HG03457 (cell line): ENCODE results near the gene ST6GALNAC1.

Experiments
- ATAC-seq: cut with Tn5 transposase; IDR thresholded peaks from one replicate; pipeline ENCODE4 v1.9.1; 2021; ENCODE audit warnings: moderate number of reproducible peaks; ENCODE audit not compliant: unreplicated experiment

The ST6GALNAC1 gene

DNA sequence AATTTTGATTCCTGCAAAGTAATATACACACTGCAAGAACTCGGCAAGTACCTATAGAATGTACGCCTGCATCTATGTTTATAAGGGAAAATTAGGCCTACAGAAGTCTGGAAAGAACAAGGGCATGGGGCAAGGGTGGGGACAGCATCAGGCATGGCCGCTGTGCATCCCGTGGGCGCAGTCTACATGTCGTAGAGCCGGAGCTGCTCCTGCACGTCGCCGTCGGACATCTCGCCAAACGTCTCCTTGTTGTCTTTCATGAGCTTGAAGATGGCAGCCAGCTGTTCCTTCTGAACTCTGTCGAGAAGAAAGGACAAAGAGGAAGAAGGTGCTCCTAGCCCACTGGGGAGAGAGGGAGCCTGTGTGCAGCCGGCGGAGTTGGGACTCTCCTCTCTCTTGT lies 33.8 kb upstream of the ST6GALNAC1 start:
- ATAC-seq = no peak

DNA sequence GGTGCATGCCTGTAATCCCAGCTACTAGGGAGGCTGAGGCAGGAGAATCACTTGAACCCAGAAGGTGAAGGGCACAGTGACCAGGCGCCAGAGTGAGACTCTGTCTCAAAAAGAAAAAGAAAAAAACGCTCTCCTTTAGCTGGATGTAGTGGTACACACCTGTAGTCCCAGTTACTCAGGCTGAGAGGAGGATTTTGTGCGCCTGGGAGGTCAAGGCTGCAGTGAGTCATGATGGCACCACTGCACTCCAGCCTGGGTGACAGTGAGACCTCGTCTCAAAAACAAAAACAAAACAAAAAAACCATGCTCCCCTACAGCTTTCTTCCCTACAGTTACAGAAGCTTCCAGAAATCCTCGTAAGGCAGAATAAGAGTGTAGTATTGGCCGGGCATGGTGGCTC lies 33.1 kb upstream of the ST6GALNAC1 start:
- ATAC-seq = no peak

DNA sequence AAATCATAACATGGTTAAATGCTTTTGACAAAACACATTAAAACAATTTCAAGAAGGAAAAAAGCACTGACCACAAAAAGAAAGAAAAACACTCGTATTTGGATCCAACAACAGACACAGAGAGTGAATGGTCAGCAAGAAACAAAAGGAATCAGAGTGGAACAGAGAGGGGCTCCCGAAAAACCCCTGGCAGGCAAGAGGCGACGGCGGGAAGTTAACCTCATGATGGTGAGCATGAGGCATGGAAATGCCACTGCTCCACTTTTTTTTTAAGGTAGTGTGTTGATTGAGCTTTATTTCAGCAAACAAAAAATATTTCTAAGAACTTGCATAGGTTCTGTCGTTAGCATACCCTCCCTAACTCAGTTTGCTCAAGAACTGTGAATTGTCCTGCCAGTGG lies 32.1 kb upstream of the ST6GALNAC1 start:
- ATAC-seq = no peak

DNA sequence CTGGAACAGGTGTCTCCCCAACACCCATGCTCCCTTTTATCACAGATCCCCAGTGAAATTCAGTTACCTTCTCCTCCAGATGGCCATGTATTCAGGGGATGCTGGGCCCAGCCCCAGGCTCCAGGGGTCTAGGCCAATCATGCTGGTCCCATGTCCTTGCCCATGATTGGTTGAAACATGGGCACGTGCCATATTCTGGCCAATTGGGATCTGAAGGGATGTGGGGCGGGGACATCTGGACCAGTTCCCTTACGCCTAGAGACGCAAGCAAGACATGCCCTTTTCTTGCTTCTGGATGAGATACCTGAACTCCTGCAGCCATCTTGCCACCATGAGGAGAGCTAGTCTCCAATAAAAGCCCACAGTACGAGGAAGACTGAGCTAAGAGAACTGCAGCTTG lies 31.0 kb upstream of the ST6GALNAC1 start:
- ATAC-seq = no peak

DNA sequence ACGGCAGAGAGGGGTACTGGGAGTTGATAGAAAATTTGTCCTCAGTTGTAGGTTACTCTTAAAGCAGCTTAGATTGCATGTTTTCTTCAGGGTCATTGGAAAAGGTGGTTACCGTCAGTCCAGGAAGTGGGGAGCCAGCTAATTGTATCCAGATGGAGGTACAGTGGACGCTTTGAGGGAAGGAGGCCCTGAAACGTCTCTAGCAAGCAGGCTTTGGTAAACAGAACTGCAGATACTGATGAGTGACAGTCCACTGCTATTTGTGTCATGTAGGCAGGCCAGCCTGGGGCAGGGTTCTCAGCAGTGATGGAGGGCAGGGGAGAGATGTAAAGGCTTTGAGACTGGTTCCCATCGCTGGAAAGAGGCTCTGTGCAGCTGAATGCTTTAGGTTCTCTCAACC lies 30.2 kb upstream of the ST6GALNAC1 start:
- ATAC-seq = no peak

DNA sequence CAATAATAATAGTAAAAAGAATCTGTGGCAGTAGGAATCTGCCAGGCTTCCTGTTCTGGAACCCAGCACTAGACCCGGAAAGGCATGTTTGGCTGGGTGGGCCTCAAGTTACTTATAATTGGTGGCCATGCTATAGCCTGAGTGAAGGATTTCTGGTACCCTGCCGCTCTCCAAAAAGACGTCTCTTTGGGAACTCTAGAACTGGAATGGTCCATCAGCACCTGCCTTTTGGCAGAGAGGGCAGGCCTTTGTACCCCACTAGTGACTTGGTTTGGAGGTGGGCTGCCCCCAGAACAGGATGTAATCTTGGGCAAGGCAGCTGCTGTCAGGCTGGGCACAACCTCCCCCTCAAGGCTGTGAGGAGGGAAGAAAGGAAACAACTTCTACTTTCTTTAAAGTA lies 29.3 kb upstream of the ST6GALNAC1 start:
- no peak for ATAC-seq

DNA sequence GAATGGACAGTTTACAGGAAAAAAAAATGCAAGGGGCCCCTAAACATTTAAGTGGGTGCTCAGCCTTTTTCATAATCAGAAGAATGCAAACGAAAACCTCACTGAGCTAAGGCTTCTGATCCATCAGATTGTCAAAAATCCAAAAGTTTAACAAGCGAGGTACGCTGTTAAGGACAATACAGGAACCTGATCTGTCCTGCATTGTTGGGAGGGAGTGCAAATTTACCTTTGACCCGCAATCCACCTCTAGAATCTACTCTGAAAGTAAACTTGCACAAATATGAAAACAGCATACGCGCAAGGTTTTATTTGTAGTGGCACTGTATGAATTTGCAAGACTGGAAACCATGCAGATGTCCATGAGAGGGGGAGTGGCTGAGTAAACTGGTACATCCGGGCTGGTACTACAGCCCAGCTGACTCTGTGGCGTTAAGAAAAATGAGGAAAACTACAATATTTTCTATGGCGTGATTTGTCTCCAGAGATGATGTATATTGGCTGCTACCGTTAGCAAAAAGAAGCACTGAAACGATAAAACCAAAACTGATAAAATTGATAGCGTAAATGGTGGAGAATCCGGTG lies 28.8 kb upstream of the ST6GALNAC1 start:
- no peak for ATAC-seq

DNA sequence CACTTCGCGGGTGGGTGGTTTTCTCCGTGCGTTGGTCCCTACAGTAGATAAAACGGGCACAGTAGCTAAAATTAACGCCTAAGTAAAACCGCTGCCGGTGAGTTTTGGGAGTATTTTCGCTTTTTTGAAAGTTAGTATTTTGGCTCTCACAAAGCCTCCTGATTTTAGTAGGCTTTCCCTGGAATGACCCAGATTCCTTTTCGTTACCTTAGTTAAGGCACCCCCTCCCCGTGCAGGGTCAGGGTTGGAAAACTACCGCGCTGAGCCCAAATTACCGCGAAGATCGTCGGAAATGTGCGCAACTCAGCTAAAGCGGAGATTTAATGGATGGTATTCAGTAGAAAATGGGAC lies 28.3 kb upstream of the ST6GALNAC1 start:
- ATAC-seq = no peak

DNA sequence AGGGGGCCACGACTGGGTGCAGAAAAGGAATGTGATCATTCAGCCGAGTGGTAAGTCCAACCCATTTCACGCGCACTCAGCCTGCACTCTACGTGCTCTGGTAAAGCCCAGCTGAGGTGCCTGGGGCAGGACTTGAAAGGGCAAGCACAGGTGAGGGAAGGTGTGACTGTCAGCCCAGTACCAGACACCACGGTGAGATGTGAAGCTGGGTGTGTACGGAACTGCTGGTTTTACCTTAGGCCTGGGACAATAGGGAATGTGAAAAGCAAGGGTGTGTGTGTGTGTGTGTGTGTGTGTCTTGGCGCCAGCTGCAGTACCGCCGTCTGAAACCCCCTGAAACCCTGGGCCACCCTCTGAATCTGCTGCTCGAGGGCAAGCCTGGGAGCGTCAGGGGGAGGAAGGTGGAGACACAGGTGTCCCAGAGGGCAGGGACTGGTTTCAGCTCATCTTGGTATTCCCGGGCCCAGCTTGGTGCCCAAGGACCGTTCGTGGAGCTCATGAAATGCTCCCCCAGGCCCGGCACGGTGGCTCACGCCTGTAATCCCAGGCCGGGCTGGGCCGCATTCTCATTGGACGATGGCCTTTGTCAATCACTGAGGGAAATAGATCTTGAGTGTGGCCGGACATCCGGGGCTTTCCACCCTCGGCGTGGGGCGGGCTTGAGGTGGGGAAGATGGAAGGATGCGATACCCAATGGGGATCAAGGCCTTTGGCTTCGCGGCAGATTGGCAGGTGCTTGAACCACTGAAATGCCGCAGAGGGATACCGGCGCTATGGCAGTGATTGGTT lies 27.8 kb upstream of the ST6GALNAC1 start:
- peak; percentile 91 for ATAC-seq

DNA sequence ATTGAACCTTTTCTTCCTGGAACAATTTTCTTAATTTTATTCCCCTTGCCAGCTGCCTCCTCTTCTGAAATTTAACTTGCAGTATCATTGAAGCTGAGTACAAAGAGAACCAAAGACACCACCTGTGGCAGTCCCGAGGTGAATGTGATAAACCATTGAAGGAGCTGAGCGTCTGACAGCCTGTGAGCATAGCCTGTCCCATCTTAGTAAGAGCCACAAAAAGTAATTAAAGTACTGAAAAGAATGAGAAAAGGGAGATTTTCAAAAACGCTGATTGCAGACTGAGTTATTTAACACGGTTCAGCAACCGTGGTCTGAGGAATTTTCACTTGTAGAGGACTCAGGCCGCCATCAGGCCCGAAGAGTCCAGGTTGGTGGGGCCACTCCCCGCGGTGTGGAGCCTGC lies 27.2 kb upstream of the ST6GALNAC1 start:
- no peak for ATAC-seq

DNA sequence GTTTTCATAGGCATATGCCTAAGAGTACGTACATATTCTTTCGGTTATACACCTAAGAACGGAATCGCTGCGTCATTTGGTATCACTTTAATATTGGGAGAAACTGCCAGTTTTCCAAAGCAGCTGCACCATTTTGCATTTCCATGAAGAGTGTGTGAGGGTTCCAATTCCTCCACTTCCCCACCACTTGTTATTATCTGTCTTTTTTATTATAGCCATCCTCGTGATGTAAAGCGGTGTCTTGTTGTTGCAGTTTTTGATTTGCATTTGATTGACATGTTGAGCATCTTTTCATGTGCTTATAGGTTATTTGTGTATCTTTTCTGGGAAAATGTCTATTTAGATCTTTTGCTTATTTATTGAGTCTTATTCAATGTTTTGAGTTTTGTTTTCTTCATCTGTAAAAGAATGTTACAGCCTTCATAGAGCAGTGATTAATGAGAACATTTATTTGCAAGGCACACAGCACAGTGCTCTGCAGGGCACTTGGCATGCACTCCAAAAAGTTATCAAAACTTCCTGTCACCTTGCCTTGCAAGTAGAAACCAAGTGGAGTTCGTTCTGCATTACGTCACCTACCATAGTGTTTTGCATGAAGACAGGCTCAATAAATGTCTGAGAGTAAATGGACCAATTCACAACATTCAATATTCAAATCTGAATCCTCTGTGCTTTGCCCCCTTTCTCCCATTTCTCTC lies 26.6 kb upstream of the ST6GALNAC1 start:
- ATAC-seq = no peak

DNA sequence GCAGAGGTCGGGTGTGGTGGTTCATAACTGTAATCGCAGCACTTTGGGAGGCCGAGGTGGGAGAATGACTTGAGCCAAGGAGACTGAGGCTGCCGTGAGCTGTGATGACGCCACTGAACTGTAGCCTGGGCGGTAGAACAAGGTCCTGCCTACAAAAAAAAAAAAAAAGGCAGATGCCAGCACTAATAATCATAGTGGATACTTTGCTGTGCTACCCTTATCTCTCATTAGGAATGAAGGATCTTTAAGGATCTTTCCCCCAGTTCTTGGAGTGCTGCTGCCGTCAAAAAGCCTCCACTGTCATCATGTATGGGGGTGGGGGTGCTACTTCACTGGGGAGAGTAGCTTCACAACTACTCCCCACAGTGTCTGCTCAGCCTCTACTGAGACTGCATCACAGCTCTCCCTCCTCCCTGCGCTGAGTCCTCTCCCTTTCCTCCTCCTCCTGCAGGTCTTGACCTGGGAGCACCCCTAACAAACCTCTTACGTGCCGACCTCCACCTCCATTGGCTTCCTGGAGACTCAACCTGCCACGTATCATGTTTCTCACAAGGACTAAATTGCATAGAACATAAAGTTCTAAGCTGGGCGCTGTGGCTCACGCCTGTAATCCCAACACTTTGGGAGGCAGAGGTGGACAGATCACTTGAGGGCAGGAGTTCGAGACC lies 24.4 kb upstream of the ST6GALNAC1 start:
- ATAC-seq = no peak

DNA sequence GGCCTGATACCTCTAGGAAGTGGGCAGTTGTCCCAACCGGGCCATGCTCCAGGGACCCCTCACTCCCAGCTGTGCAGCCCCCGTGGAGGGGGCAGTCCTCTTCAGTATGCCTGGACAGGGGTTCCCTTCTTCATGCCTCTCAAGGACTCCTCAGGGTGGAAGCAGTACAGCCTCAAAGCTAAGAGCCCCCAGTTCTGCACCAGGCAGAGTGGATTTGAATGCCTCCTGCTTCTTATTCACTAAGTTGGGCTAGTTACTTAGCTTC lies 23.9 kb upstream of the ST6GALNAC1 start:
- no peak for ATAC-seq

DNA sequence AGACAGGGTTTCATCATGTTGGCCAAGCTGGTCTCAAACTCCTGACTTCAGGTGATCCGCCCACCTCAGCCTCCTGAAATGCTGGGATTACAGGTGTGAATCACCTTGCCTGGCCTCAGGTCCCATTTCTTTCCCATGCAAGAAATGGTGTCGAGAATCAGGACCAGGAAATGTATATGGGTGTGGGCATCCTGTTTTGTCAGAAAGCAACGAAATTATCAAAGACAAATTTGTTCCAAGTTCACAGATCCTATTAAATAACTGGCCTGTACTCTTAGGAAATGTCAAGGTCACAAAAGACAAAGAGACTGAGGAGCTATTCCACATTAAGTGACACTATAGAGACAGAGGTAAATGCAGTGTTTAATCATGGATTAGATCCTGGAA lies 17.1 kb upstream of the ST6GALNAC1 start:
- ATAC-seq = no peak

DNA sequence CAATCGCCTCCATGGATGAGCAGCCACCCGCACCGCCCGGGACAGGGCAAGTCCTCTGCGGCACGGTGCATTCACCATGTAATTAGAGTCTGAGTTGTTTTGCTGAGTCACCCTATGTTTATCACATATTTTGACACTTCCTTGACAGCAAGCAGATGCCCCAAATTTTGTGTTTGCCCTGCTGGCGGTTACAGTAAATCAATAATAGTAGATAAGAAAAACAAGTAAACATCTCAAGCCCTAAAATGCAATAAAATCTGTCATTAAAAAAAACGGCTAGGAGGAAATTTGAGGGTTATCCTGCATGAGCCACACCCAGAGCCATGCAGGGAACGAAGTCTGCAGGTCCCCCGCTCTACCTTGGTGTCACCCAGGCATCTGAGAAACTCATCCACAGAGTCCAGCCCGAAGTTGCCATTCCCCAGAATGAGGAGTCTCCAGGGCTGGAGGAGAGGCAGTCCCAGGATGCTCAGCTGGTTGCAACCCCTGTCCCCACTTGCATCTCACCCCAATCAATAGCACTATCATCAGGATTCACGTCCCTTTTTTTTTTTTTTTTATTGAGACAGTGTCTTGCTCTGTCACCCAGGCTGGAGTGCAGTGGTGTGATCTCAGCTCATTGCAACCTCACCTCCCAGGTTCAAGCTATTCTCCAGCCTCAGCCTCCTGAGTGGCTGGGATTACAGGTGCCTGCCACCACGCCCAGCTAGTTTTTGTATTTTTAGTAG lies 16.5 kb upstream of the ST6GALNAC1 start:
- ATAC-seq = no peak

DNA sequence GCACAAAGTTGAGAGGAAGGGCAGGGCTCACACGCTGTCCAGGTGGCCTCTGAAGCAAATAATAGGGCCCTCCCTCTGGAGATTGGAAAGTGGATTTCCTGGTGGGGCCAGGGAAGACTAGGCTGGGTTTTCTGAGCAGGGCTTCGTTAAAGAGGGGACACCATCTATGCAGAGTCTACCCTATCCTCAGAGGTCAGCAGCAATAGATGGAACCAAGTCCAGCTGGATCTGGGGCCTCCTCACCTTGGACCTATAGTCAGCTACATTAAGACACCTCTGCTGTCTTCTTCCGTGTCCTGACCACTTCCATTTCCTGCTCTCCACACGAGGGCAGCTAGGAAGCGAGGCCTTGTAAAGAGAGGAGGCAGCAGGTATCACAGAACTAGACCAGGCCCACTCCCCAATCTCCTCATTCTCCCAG lies 14.7 kb upstream of the ST6GALNAC1 start:
- ATAC-seq = no peak

DNA sequence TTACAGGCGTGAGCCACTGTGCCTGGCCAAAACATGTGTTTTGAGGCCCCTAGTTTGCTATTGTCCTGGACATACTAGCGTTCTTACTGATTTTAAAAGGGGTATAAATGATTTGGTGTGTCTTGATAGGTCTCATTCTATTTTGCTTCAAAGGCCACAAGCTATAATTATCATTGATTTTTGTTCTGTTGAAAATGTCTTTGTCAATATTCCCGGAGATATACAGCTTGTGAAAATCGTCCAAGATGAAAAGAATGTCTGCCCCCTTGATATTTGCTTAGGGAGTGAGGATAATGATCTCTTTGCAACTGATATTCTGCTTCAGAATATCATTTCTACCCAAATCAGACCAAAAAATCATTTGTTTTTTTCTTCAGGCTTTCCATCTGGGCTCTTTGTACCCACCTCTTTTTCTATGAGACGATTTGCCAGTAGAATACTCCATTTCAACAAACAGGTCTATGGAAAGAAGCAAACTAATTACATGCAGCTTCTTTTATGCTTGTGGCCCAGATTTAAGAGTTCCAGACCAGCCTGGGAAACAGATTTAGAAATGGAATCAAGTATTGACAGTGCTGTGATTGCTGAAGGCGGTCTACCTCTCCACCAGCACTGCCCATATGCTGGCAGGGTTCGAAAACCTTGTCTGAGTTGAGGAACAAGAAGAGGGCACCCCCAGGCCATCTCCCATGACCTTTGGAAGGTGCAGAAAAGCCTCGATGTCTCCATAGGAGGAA lies 14.1 kb upstream of the ST6GALNAC1 start:
- no peak for ATAC-seq

DNA sequence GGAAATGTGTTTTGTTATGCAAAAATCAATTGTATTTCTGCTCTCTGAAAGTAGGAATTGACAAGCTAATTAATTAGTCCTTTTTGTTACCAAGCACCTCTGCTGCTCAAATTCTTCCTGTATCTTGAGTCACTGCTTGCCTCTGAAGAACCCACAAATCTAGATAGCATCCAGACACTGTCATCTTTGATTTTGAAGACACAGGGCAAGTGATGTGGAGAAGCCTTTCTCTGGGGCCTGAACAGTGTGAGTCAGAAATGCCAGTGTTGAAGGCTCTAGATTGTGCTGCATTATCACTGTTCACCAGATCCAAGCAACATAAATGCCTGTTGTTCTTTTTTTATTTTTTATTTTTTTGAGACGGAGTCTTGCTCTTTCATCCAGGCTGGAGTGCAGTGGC lies 10.9 kb upstream of the ST6GALNAC1 start:
- ATAC-seq = no peak

DNA sequence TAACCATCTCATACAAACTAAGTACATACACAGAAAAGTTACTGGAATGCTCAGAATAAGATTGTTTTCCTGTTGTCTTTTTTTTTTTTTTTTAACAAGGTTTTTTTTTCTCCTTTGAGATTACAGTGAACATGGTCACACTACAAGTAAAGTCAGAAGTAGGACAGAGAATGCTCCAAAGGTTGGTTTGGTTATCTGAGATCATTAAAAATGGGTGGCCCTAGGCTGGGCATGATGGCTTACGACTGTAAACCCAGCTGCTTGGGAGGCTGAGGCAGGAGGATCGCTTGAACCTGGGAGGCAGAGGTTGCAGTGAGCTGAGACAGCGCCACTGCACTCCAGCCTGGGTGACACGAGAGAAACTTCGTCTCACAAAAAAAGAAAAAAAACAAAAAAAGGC lies 6.9 kb upstream of the ST6GALNAC1 start:
- ATAC-seq = no peak

DNA sequence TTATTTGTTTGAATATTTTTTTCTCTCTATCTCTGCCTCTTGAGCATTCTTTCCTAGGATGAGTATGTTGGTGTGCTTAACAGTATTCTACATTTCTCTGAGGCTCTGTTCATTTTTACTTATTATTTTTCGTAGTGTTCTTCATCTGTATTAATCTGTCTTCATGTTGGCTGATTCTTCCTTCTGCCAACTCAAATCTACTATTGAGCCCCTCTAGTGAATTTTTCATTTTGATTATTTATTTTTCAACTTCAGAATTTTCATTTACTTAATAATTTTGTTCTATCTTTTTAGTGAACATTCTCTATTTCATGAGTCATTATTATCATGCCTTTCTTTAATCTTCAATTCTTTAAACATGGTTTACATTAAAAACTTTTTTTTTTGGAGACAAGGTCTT lies 3.2 kb upstream of the ST6GALNAC1 start:
- ATAC-seq = no peak

DNA sequence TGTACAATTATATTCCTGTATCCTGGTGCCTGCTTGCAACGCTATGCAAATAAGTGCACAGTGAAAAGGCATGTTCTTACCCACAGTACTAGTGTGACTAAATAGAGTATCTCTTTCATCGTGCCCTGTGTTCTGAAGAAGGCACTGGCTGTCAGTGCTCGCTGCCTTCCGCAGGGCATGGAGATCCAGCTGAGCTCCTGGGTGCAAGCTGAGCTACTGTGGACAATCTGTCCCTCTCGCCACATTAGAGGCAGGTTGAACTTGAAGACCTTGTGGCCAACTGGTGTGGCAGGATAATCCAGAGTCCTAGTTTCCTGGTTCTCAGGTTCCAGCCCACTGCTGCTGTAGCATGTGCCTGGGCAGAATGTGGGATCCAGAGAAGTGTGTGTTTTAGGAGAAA lies 1.9 kb upstream of the ST6GALNAC1 start:
- ATAC-seq = no peak
